Heart right ventricle (tissue), 16 donors: Measurements from ENCODE around the gene KIF6. TPM values are rescaled to one million over a fixed set of nuclear protein-coding genes. Genes with fewer than 3 reads are reported as not detected.

ENCODE experiments used
- ATAC-seq, 8 donors: fragments of 200-7000 bp; cut with Tn5 transposase; one replicate each; pipeline ENCODE4 v1.9.1; 2020; ENCODE audit warnings: mild to moderate bottlenecking in 8 of 8, moderate library complexity in 8 of 8, moderate number of reproducible peaks in 1 of 8
- DNase-seq, 2 donors: peaks; one replicate each; pipeline ENCODE4 v3.0.0-alpha.2; 2020
- H3K27ac ChIP-seq, 10 donors: fragments of 200-600 bp; sonication (generic) in 2 of 10; one replicate each; pipeline versions ENCODE4 v1.5.0 to v1.8.0; 2020 to 2022; ENCODE audit warnings: mild to moderate bottlenecking in 3 of 10
- H3K27me3 ChIP-seq, 7 donors: fragments of 200-600 bp; one replicate each; pipeline ENCODE4 v1.8.0; 2021 to 2022; ENCODE audit warnings: mild to moderate bottlenecking in 2 of 7
- H3K36me3 ChIP-seq, 9 donors: fragments of 200-600 bp; sonication (generic) in 1 of 9; one replicate each; pipeline versions ENCODE4 v1.5.0 to v1.8.0; 2020 to 2022; ENCODE audit warnings: mild to moderate bottlenecking in 2 of 9
- H3K4me1 ChIP-seq, 9 donors: fragments of 200-600 bp; sonication (generic) in 1 of 9; one replicate each; pipeline versions ENCODE4 v1.5.0 to v1.8.0; 2020 to 2022; ENCODE audit warnings: mild to moderate bottlenecking in 4 of 9
- H3K4me3 ChIP-seq, 10 donors: fragments of 200-600 bp; sonication (generic) in 2 of 10; one replicate each; pipeline versions ENCODE4 v1.5.0 to v1.8.0; 2020 to 2022; ENCODE audit warnings: mild to moderate bottlenecking in 7 of 10, moderate library complexity in 2 of 10
- H3K9me3 ChIP-seq, 11 donors: fragments of 200-600 bp in 10 of 11; sonication (generic) in 2 of 11; one replicate each; pipeline versions ENCODE4 v1.5.0 to v1.8.0; 2013 to 2022; ENCODE audit warnings: mild to moderate bottlenecking in 2 of 11, control low read depth in 1 of 11, moderate library complexity in 1 of 11
- WGBS, 2 donors: extraction: QIAGEN DNeasy Blood & Tissue Kit; methylation state at CpG; one replicate each; pipeline ENCODE4 v1.1.7; 2013; ENCODE audit warnings: inconsistent platforms in 1 of 2; 5-methylcytosine and 5-hydroxymethylcytosine counted together
- intact Hi-C, 10 donors: fragments of 100-400 bp; cut with DNase I; formaldehyde crosslinking; loops; one replicate each; pipeline versions ENCODE4 v1.11.1 to v1.14.2; 2022
- polyA plus RNA-seq, 2 donors: library from polyadenylated mRNA; stranded (reverse); fragments of 200-250 nt; gene quantifications; one replicate each; pipeline ENCODE4 v1.2.3, GENCODE V29; 2013
- total RNA-seq, 10 donors: library from RNA; stranded (reverse); fragmentation: NEBNext Ultra II Directional in 3 of 10; extraction: Animal tissue kit (Norgen Biotek cat#: 25700) in 3 of 10; gene quantifications; one replicate each; pipeline versions ENCODE4 v1.2.1 to v1.2.4, GENCODE V29; 2021 to 2023
- TF ChIP-seq, protein P1 (sequence below), 9 donors: fragments of 200-600 bp; sonication (generic) in 2 of 9; IDR thresholded peaks; one replicate each; pipeline versions ENCODE4 v1.5.0 to v1.8.0; 2021 to 2022; ENCODE audit warnings: antibody characterized with exemption in 9 of 9, mild to moderate bottlenecking in 5 of 9, moderate library complexity in 1 of 9
- donor health status: Arrhythmogenic right ventricular cardiomyopathy.
- donor health status: ischemic (EF 13 %, LVEDD 7.1; RV severe dilation, severe dysfunction).
- donor health status: healthy with polysubstance abuse.
- donor health status: DM: no; HTN: yes; CAD: no.
- donor health status: DM: no; HTN: no; CAD: no.
- donor health status: ischemic (EF 25% LVEDD 6.9; RV normal size, moderate dysfunction).
- donor health status: ischemic (EF 25% LVEDD 5.7; RV mildly dilated, moderate dysfunction).
- donor health status: healthy.
- donor health status: DM: yes; HTN: yes; CAD: no.
- donor health status: Ischemic cardiomyopathy.
- donor health status: ischemic (EF 35%, LVEDD 5.7; RV mildly dilated, moderate dysfunction).
- donor health status: nonischemic (EF 11% LVEDD 7.7; RV severe dilation, severe dysfunction).
- donor health status: DM: yes; HTN: yes; CAD: no.
- donor health status: PGD.
- donor health status: ischemic (EF 29% LVEDD 5.4; RV normal size, mild dysfunction).
- donor health status: nonischemic (EF 23%, LVEDD 6.1; RV moderate dilation, normal function).

Gene KIF6
- total and polyA plus RNA-seq, 12 donors: 0.01 to 1.6 (median 0.45) TPM; not detected in 2

DNA sequence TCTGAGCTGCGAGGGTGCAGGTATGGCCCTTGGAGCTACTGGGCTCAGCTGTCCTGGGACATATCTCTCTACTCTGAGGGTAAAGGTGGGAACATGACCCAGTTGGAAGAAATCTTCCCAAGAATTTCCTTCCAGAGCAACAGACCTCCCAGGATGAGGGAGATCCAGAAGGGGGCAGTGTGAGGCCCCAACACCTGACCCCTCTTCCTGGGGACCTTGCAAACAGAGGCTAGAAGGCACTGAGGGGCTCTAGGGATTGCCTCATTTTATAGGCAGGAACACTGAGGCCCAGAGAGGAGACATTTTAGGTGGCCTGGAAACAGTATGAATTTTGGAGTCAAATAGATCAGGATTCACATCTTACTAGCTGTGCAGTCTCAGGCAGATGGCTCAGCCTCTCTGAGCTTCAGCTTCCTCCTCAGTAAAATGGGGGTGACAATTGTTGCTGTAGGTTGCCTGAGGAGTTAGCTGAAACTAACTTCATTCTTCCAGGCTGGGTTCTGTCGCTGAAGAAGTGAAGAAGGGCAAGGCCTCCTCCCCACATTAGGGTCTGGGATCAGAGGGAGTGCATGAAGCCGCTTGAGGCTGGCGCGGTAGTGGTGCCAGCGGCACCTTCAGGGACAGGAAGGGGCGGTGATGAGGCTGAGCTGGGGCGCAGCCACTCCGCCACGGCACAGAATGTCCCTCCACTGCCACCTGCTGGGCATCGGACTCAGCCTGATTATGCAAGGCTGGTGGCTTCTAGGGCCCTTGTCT, 422.4 kb downstream of the KIF6 start:
- TF ChIP-seq, protein P1, sequence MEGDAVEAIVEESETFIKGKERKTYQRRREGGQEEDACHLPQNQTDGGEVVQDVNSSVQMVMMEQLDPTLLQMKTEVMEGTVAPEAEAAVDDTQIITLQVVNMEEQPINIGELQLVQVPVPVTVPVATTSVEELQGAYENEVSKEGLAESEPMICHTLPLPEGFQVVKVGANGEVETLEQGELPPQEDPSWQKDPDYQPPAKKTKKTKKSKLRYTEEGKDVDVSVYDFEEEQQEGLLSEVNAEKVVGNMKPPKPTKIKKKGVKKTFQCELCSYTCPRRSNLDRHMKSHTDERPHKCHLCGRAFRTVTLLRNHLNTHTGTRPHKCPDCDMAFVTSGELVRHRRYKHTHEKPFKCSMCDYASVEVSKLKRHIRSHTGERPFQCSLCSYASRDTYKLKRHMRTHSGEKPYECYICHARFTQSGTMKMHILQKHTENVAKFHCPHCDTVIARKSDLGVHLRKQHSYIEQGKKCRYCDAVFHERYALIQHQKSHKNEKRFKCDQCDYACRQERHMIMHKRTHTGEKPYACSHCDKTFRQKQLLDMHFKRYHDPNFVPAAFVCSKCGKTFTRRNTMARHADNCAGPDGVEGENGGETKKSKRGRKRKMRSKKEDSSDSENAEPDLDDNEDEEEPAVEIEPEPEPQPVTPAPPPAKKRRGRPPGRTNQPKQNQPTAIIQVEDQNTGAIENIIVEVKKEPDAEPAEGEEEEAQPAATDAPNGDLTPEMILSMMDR (IDR thresholded peaks at IDR 0.05): peak; percentile 65 to 91 (median 86)
- Histone ChIP-seq H3K27ac (no peak overlapping the region), H3K36me3 (no peaks in the 10 kb centered on the region), H3K9me3 (peaks cover 0 to 6% (median 0%) of the 10 kb centered on the region in 11 donors), H3K27me3 (peaks cover 0 to 32% (median 7%) of the 10 kb centered on the region in 7 donors), H3K4me3 (peak overlapping the region in 1 of 10 donors; percentile 14), H3K4me1 (peaks cover 0 to 5% (median 0%) of the 10 kb centered on the region in 9 donors)
- intact Hi-C loops: loop anchor here (2.0 to 5.0 kb wide), 10 partner anchors 136 to 436 kb away; no protein-coding TSS in a partner anchor
- DNase-seq (peak; percentile 76 to 84), ATAC-seq (peak; percentile 76 to 90 (median 87))
- WGBS, 2 donors: 7 to 8% methylated on average over 11 of the region's 11 CpGs

DNA sequence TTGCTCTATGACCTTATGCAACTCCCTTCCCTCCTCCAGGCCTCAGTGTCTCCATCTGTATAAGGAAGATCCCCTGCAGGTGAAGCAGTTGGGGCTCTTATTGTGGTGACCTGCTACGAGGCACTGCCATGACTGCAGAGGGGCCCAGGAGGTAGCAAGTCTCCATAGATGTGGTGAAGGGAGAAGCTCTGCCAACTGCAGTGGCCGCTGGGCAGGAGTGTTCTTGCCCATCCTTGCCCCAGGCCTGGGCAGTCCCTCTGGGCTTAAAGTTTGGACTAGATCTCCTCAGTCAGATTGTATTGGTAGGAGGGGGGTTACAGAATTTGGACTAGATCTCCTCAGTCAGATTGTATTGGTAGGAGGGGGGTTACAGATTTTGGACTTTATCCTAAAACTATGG, 423.2 kb downstream of the KIF6 start:
- Histone ChIP-seq H3K27me3 (peaks cover 0 to 35% (median 7%) of the 10 kb centered on the region in 7 donors), H3K27ac (no peak overlapping the region), H3K9me3 (peaks cover 0 to 6% (median 0%) of the 10 kb centered on the region in 11 donors), H3K36me3 (no peaks in the 10 kb centered on the region), H3K4me1 (peaks cover 0 to 7% (median 3%) of the 10 kb centered on the region in 9 donors), H3K4me3 (no peak overlapping the region)
- TF ChIP-seq, protein P1 (IDR thresholded peaks at IDR 0.05): no peak
- WGBS, 2 donors: 89 to 90% methylated on average over 2 of the region's 2 CpGs
- no peak for ATAC-seq
- intact Hi-C loops: loop anchor here (2.0 to 5.0 kb wide), 10 partner anchors 135 to 435 kb away; no protein-coding TSS in a partner anchor
- no peak for DNase-seq

DNA sequence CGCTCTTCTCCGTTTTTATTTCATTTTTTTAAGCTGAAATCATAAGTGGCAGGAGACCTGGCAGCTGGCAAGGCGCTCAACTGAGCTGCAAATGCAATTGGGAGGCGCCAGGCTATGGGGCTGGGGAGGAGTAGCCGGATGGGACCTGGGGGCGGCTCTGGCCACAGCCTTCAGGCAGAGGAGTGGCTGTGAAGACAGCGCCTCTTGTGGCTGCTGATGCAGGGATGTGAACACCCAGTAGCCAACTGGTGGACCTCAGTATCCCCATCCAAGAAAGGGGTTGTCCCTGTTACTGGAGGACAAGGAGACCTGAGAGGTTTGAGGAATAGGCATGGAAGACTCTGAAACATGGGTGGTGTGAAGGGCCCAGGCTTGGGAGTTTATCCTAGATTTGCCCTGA, 423.6 kb downstream of the KIF6 start:
- peaks cover 0 to 6% (median 0%) of the 10 kb centered on the region in 11 donors for H3K9me3 ChIP-seq
- ATAC-seq (no peak), DNase-seq (no peak)
- peaks cover 0 to 36% (median 7%) of the 10 kb centered on the region in 7 donors for H3K27me3 ChIP-seq
- H3K27ac ChIP-seq: no peak overlapping the region
- H3K4me3 ChIP-seq: no peak overlapping the region
- intact Hi-C loops: loop anchor here (2.0 to 5.0 kb wide), 11 partner anchors 134 to 434 kb away; no protein-coding TSS in a partner anchor
- 46 to 51% methylated on average over 7 of the region's 7 CpGs for WGBS, 2 donors
- no peaks in the 10 kb centered on the region for H3K36me3 ChIP-seq
- peaks cover 0 to 11% (median 5%) of the 10 kb centered on the region in 9 donors for H3K4me1 ChIP-seq
- TF ChIP-seq, protein P1 (IDR thresholded peaks at IDR 0.05): peak in 3 of 9 donors; percentile 16 to 35 (median 19)

DNA sequence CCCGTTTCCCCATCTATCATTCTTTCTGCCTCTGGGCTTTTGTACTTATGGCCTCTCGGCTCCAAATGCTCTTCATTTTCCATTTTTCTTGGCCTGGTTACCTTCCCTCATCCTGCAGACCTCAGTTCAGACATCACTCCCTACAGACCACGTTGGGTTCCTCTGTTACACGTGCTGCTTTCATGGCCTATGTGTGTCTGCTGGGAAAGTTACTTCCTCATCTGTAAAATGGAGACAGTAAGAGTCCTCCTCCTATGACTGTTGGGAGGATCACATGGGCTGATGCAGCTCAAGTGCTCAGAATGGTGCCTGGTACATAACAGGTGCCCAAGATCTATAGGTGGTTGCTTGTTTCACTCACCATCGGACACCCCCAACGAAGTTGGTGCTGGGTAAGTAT, 424.5 kb downstream of the KIF6 start:
- peaks cover 0 to 18% (median 5%) of the 10 kb centered on the region in 9 donors for H3K4me1 ChIP-seq
- H3K9me3 ChIP-seq: peaks cover 0 to 6% (median 0%) of the 10 kb centered on the region in 11 donors
- peaks cover 0 to 37% (median 7%) of the 10 kb centered on the region in 7 donors for H3K27me3 ChIP-seq
- ATAC-seq (no peak), DNase-seq (no peak)
- TF ChIP-seq, protein P1 (IDR thresholded peaks at IDR 0.05): no peak
- no peak overlapping the region for H3K27ac ChIP-seq
- H3K36me3 ChIP-seq: no peaks in the 10 kb centered on the region
- WGBS, 2 donors: 74 to 76% methylated on average over 6 of the region's 6 CpGs
- intact Hi-C loops: loop anchor here in 9 of 10 donors (2.0 to 5.0 kb wide), 6 partner anchors 133 to 433 kb away; no protein-coding TSS in a partner anchor
- no peak overlapping the region for H3K4me3 ChIP-seq
